SK-N-MC (cell line): ENCODE data around the gene ATXN1.

Experiments used
- EZH2 ChIP-seq: fragments of 200-600 bp; sonication (generic); IDR thresholded peaks from one replicate; pipeline ENCODE4 v1.6.1; 2017; ENCODE audit warnings: antibody characterized with exemption
- FOXP2 ChIP-seq: optimal IDR thresholded peaks from 2 replicates; pipeline ENCODE3; 2011; ENCODE audit warnings: mild to moderate bottlenecking, moderate library complexity; ENCODE audit not compliant: insufficient read depth; ENCODE audit errors: extremely low read length, control extremely low read depth
- POLR2AphosphoS5 ChIP-seq: IDR thresholded peaks from 2 replicates; pipeline ENCODE4 v1.6.1; 2012; ENCODE audit warnings: mild to moderate bottlenecking, low read depth, low read length, borderline replicate concordance

GRCh38 chr6:16511040-16511660 is 250.1 kb downstream of the ATXN1 start:
- TF ChIP-seq EZH2 (no peak), POLR2AphosphoS5 (no peak), FOXP2 (no peak)
